WTC11 (cell line): ENCODE results near the gene GNG14. TPM values are rescaled to one million over a fixed set of nuclear protein-coding genes. Genes with fewer than 3 reads are reported as not detected.

Experiments
- ATAC-seq: fragments of 200-7000 bp; cut with Tn5 transposase; 2 replicates; pipeline ENCODE4 v1.10.0; 2021; ENCODE audit warnings: mild to moderate bottlenecking, moderate library complexity
- CTCF ChIA-PET: fragments of 300-600 bp; sonication (Branson Sonifier 250); formaldehyde crosslinking; loops from one replicate; lab custom pipeline; 2021; ENCODE audit warnings: antibody characterized with exemption; lab: Charles Lee
- POLR2A ChIA-PET: fragments of 350-600 bp; sonication (Branson Sonifier 250); formaldehyde crosslinking; loops from one replicate; lab custom pipeline; 2021; ENCODE audit warnings: antibody characterized with exemption; lab: Charles Lee
- DNase-seq: peaks from one replicate; pipeline ENCODE4 v3.0.0; 2021; ENCODE audit warnings: low spot score
- H3K27ac Mint-ChIP-seq: 2 replicates; pipeline ENCODE4 v1.8.0; 2021; ENCODE audit warnings: mixed read lengths
- H3K27me3 Mint-ChIP-seq: 2 replicates; pipeline ENCODE4 v1.8.0; 2021; ENCODE audit warnings: low read depth, mild to moderate bottlenecking, moderate library complexity, mixed read lengths
- H3K36me3 Mint-ChIP-seq: 2 replicates; pipeline ENCODE4 v1.8.0; 2021; ENCODE audit warnings: mixed read lengths
- H3K4me1 Mint-ChIP-seq: 2 replicates; pipeline ENCODE4 v1.8.0; 2022; ENCODE audit warnings: mixed read lengths
- H3K4me3 Mint-ChIP-seq: 2 replicates; pipeline ENCODE4 v1.8.0; 2021; ENCODE audit warnings: mild to moderate bottlenecking, moderate library complexity, mixed read lengths
- H3K9me3 Mint-ChIP-seq: 2 replicates; pipeline ENCODE4 v1.8.0; 2021; ENCODE audit warnings: mixed read lengths
- CBFB ChIP-seq: sonication (generic); formaldehyde crosslinking; IDR thresholded peaks from 2 replicates; pipeline ENCODE4 v1.8.1; 2022; ENCODE audit warnings: mild to moderate bottlenecking, low read depth, missing genetic modification reagents
- CREB1 ChIP-seq: sonication (generic); formaldehyde crosslinking; IDR thresholded peaks from 2 replicates; pipeline ENCODE4 v1.8.0; 2023; ENCODE audit warnings: mild to moderate bottlenecking, missing genetic modification reagents
- CREM ChIP-seq: sonication (generic); formaldehyde crosslinking; IDR thresholded peaks from 2 replicates; pipeline ENCODE4 v1.8.1; 2022; ENCODE audit warnings: mild to moderate bottlenecking, missing genetic modification reagents, moderate library complexity
- FOXJ3 ChIP-seq: sonication (generic); formaldehyde crosslinking; IDR thresholded peaks from 2 replicates; pipeline ENCODE4 v1.9.0; 2021; ENCODE audit warnings: missing genetic modification reagents, mild to moderate bottlenecking, borderline replicate concordance
- FOXK1 ChIP-seq: sonication (generic); formaldehyde crosslinking; IDR thresholded peaks from 2 replicates; pipeline ENCODE4 v1.8.0; 2022; ENCODE audit warnings: mild to moderate bottlenecking, moderate library complexity, missing genetic modification reagents
- GABPB1 ChIP-seq: sonication (generic); formaldehyde crosslinking; IDR thresholded peaks from 2 replicates; pipeline ENCODE4 v1.8.1; 2023; ENCODE audit warnings: mild to moderate bottlenecking, missing genetic modification reagents
- IRF2 ChIP-seq: sonication (generic); formaldehyde crosslinking; IDR thresholded peaks from 2 replicates; pipeline ENCODE4 v1.8.0; 2022; ENCODE audit warnings: low read depth, missing genetic modification reagents, borderline replicate concordance
- MXD4 ChIP-seq: fragments of 250-450 bp; sonication (Bioruptor Pico); IDR thresholded peaks from 2 replicates; pipeline ENCODE4 v1.8.0; 2021; ENCODE audit warnings: mild to moderate bottlenecking, moderate library complexity, borderline replicate concordance
- NR1H2 ChIP-seq: sonication (generic); formaldehyde crosslinking; IDR thresholded peaks from 2 replicates; pipeline ENCODE4 v1.9.0; 2021; ENCODE audit warnings: mild to moderate bottlenecking, moderate library complexity, missing genetic modification reagents
- RELA ChIP-seq: sonication (generic); formaldehyde crosslinking; IDR thresholded peaks from 2 replicates; pipeline ENCODE4 v1.8.1; 2022; ENCODE audit warnings: missing genetic modification reagents, mild to moderate bottlenecking, borderline replicate concordance
- SP1 ChIP-seq: sonication (generic); formaldehyde crosslinking; conservative IDR thresholded peaks from 2 replicates; pipeline ENCODE4 v1.8.1; 2022; ENCODE audit warnings: missing genetic modification reagents
- TEAD1 ChIP-seq: sonication (generic); formaldehyde crosslinking; IDR thresholded peaks from 2 replicates; pipeline ENCODE4 v1.8.0; 2022; ENCODE audit warnings: mild to moderate bottlenecking, missing genetic modification reagents
- TEAD4 ChIP-seq: sonication (generic); formaldehyde crosslinking; IDR thresholded peaks from 2 replicates; pipeline ENCODE4 v1.8.0; 2022; ENCODE audit warnings: mild to moderate bottlenecking, missing genetic modification reagents
- TP53 ChIP-seq: sonication (generic); formaldehyde crosslinking; IDR thresholded peaks from 2 replicates; pipeline ENCODE4 v1.8.1; 2023; ENCODE audit warnings: mild to moderate bottlenecking, missing genetic modification reagents
- ZBTB43 ChIP-seq: sonication (generic); formaldehyde crosslinking; IDR thresholded peaks from 2 replicates; pipeline ENCODE4 v1.8.1; 2023; ENCODE audit warnings: mild to moderate bottlenecking, missing genetic modification reagents
- ZNF121 ChIP-seq: sonication (generic); formaldehyde crosslinking; IDR thresholded peaks from 2 replicates; pipeline ENCODE4 v1.8.0; 2023; ENCODE audit warnings: missing genetic modification reagents
- ZNF232 ChIP-seq: sonication (generic); formaldehyde crosslinking; IDR thresholded peaks from 2 replicates; pipeline ENCODE4 v1.8.0; 2022; ENCODE audit warnings: mild to moderate bottlenecking, missing genetic modification reagents
- ZNF396 ChIP-seq: fragments of 250-450 bp; sonication (Bioruptor Pico); IDR thresholded peaks from 2 replicates; pipeline ENCODE4 v1.8.0; 2021; ENCODE audit warnings: mild to moderate bottlenecking, moderate library complexity, borderline replicate concordance
- ZNF416 ChIP-seq: fragments of 250-450 bp; sonication (Bioruptor Pico); IDR thresholded peaks from 2 replicates; pipeline ENCODE4 v1.9.0; 2021; ENCODE audit warnings: mild to moderate bottlenecking, inconsistent platforms
- ZNF512 ChIP-seq: sonication (generic); formaldehyde crosslinking; IDR thresholded peaks from 2 replicates; pipeline ENCODE4 v1.8.1; 2022; ENCODE audit warnings: missing genetic modification reagents, borderline replicate concordance
- total RNA-seq: library from RNA; stranded (reverse); gene quantifications from 3 replicates; pipeline ENCODE4 v1.2.3, GENCODE V29; 2021
- TF ChIP-seq, protein P1 (sequence below): fragments of 250-450 bp; sonication (Bioruptor Pico); IDR thresholded peaks from 2 replicates; pipeline ENCODE4 v1.9.0; 2021; ENCODE audit warnings: mild to moderate bottlenecking
- TF ChIP-seq, protein P2 (sequence below): fragments of 250-450 bp; sonication (Bioruptor Pico); IDR thresholded peaks from 2 replicates; pipeline ENCODE4 v1.8.0; 2021; ENCODE audit warnings: mild to moderate bottlenecking
- TF ChIP-seq, protein P3 (sequence below): sonication (generic); formaldehyde crosslinking; IDR thresholded peaks from 2 replicates; pipeline ENCODE4 v1.8.0; 2022; ENCODE audit warnings: mild to moderate bottlenecking, missing genetic modification reagents
- TF ChIP-seq, protein P4 (sequence below): fragments of 200-600 bp; IDR thresholded peaks from 2 replicates; pipeline ENCODE4 v1.8.0; 2022; ENCODE audit warnings: antibody characterized with exemption
- TF ChIP-seq, protein P5 (sequence below): fragments of 250-450 bp; sonication (Bioruptor Pico); IDR thresholded peaks from 2 replicates; pipeline ENCODE4 v1.9.0; 2021; ENCODE audit warnings: mild to moderate bottlenecking

Gene GNG14
- total RNA-seq, 1 experiment from 2014 or later, result not detected

GRCh38 chr19:12696366-12697335 lies 8.9 kb downstream of the GNG14 start, which contains the start of gene FBXW9:
Gene FBXW9, minus strand, starts transcription at chr19:12696631. Its CDS starts 50 bp downstream, at chr19:12696581.
- DNase-seq (peak; percentile 98), ATAC-seq (peak; percentile 83)
- H3K27me3 Mint-ChIP-seq, result no peaks in the 10 kb centered on the region
- H3K9me3 Mint-ChIP-seq, result no peaks in the 10 kb centered on the region
- H3K36me3 Mint-ChIP-seq, result peaks cover 19% of the 10 kb centered on the region
- POLR2A ChIA-PET, result interaction anchor here (0.7 to 2.1 kb wide), 5 partner anchors 15 to 61 kb away, joined by 3 to 13 read pairs (median 4); partner anchors contain the start of gene DHPS
- CTCF ChIA-PET, result interaction anchor here (0.6 to 1.9 kb wide), 9 partner anchors 12 to 281 kb away, joined by 3 to 10 read pairs (median 4); no protein-coding TSS in a partner anchor
- peaks cover 3% of the 10 kb centered on the region for H3K4me1 Mint-ChIP-seq
- H3K4me3 Mint-ChIP-seq, result peak within 1 kb of the TSS; percentile 90
- peak within 1 kb of the TSS; percentile 99 for H3K27ac Mint-ChIP-seq
- TF ChIP-seq CBFB (CRISPR knock-in tag) (peak; percentile 77; the same call in 1 of the 2 replicates), SP1 (CRISPR knock-in tag) (peak; percentile 63; the same call in 1 of the 2 replicates), ZNF416 (CRISPR knock-in tag) (peak; percentile 82), MXD4 (CRISPR knock-in tag) (no peak), ZNF232 (CRISPR knock-in tag) (no peak), ZNF396 (no peak), IRF2 (CRISPR knock-in tag) (no peak), CREB1 (CRISPR knock-in tag) (peak; percentile 93), TEAD4 (no peak), ZNF121 (CRISPR knock-in tag) (no peak), RELA (CRISPR knock-in tag) (peak; percentile 64; the same call in 1 of the 2 replicates), CREM (CRISPR knock-in tag) (peak; percentile 99), NR1H2 (CRISPR knock-in tag) (no peak), ZNF512 (CRISPR knock-in tag) (no peak), TP53 (CRISPR knock-in tag) (peak; percentile 50; the same call in 1 of the 2 replicates), GABPB1 (CRISPR knock-in tag) (peak; percentile 84), FOXJ3 (no peak), ZBTB43 (no peak), FOXK1 (CRISPR knock-in tag) (peak; percentile 91), TEAD1 (peak; percentile 36; the same call in 1 of the 2 replicates)
- TF ChIP-seq, protein P1, sequence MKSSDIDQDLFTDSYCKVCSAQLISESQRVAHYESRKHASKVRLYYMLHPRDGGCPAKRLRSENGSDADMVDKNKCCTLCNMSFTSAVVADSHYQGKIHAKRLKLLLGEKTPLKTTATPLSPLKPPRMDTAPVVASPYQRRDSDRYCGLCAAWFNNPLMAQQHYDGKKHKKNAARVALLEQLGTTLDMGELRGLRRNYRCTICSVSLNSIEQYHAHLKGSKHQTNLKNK (CRISPR knock-in tag), result 0 out of 2 replicates have a peak, but pooled peaks have one; percentile 15
- TF ChIP-seq, protein P2, sequence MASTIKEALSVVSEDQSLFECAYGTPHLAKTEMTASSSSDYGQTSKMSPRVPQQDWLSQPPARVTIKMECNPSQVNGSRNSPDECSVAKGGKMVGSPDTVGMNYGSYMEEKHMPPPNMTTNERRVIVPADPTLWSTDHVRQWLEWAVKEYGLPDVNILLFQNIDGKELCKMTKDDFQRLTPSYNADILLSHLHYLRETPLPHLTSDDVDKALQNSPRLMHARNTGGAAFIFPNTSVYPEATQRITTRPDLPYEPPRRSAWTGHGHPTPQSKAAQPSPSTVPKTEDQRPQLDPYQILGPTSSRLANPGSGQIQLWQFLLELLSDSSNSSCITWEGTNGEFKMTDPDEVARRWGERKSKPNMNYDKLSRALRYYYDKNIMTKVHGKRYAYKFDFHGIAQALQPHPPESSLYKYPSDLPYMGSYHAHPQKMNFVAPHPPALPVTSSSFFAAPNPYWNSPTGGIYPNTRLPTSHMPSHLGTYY (CRISPR knock-in tag), result 0 out of 2 replicates have a peak, but pooled peaks have one; percentile 66
- TF ChIP-seq, protein P3, sequence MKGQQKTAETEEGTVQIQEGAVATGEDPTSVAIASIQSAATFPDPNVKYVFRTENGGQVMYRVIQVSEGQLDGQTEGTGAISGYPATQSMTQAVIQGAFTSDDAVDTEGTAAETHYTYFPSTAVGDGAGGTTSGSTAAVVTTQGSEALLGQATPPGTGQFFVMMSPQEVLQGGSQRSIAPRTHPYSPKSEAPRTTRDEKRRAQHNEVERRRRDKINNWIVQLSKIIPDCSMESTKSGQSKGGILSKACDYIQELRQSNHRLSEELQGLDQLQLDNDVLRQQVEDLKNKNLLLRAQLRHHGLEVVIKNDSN, result no peak
- TF ChIP-seq, protein P4, sequence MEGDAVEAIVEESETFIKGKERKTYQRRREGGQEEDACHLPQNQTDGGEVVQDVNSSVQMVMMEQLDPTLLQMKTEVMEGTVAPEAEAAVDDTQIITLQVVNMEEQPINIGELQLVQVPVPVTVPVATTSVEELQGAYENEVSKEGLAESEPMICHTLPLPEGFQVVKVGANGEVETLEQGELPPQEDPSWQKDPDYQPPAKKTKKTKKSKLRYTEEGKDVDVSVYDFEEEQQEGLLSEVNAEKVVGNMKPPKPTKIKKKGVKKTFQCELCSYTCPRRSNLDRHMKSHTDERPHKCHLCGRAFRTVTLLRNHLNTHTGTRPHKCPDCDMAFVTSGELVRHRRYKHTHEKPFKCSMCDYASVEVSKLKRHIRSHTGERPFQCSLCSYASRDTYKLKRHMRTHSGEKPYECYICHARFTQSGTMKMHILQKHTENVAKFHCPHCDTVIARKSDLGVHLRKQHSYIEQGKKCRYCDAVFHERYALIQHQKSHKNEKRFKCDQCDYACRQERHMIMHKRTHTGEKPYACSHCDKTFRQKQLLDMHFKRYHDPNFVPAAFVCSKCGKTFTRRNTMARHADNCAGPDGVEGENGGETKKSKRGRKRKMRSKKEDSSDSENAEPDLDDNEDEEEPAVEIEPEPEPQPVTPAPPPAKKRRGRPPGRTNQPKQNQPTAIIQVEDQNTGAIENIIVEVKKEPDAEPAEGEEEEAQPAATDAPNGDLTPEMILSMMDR, result no peak
- TF ChIP-seq, protein P5, sequence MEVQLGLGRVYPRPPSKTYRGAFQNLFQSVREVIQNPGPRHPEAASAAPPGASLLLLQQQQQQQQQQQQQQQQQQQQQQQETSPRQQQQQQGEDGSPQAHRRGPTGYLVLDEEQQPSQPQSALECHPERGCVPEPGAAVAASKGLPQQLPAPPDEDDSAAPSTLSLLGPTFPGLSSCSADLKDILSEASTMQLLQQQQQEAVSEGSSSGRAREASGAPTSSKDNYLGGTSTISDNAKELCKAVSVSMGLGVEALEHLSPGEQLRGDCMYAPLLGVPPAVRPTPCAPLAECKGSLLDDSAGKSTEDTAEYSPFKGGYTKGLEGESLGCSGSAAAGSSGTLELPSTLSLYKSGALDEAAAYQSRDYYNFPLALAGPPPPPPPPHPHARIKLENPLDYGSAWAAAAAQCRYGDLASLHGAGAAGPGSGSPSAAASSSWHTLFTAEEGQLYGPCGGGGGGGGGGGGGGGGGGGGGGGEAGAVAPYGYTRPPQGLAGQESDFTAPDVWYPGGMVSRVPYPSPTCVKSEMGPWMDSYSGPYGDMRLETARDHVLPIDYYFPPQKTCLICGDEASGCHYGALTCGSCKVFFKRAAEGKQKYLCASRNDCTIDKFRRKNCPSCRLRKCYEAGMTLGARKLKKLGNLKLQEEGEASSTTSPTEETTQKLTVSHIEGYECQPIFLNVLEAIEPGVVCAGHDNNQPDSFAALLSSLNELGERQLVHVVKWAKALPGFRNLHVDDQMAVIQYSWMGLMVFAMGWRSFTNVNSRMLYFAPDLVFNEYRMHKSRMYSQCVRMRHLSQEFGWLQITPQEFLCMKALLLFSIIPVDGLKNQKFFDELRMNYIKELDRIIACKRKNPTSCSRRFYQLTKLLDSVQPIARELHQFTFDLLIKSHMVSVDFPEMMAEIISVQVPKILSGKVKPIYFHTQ (CRISPR knock-in tag), result 0 out of 2 replicates have a peak, but pooled peaks have one; percentile 36
